Measurements from ENCODE around the gene ETF1. TPM values are rescaled to one million over a fixed set of nuclear protein-coding genes. Genes with fewer than 3 reads are reported as not detected.

Gene ETF1
- total RNA-seq, 1 donor, result 112 TPM

- no peak overlapping the region for H3K4me3 ChIP-seq (ENCODE audit: low read depth, low read length)
- TF ChIP-seq, protein P1, sequence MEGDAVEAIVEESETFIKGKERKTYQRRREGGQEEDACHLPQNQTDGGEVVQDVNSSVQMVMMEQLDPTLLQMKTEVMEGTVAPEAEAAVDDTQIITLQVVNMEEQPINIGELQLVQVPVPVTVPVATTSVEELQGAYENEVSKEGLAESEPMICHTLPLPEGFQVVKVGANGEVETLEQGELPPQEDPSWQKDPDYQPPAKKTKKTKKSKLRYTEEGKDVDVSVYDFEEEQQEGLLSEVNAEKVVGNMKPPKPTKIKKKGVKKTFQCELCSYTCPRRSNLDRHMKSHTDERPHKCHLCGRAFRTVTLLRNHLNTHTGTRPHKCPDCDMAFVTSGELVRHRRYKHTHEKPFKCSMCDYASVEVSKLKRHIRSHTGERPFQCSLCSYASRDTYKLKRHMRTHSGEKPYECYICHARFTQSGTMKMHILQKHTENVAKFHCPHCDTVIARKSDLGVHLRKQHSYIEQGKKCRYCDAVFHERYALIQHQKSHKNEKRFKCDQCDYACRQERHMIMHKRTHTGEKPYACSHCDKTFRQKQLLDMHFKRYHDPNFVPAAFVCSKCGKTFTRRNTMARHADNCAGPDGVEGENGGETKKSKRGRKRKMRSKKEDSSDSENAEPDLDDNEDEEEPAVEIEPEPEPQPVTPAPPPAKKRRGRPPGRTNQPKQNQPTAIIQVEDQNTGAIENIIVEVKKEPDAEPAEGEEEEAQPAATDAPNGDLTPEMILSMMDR (IDR thresholded peaks at IDR 0.05; ENCODE audit: insufficient read depth, low read length), result no peak
- no peak for DNase-seq (ENCODE audit: low read depth)
Measured at GRCh38 chr5:138469540-138470321, 73.3 kb downstream of the ETF1 start.

DNA sequence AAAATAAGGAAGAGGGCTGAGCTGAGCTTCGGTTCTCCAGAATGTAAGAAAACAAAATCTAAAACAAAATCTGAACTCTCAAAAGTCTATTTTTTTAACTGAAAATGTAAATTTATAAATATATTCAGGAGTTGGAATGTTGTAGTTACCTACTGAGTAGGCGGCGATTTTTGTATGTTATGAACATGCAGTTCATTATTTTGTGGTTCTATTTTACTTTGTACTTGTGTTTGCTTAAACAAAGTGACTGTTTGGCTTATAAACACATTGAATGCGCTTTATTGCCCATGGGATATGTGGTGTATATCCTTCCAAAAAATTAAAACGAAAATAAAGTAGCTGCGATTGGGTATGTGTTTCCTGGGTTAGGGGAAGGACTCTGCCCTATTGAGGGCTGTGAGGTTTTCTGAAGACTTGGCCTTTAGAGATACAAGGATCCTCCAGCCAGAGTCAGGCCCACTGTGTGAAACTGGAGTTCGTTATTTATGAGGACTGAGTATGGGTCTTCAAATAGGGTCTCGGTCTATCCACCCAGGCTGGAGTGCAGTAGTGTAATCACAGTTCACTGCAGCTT lies 74.0 kb downstream of the ETF1 start:
- H3K4me3 ChIP-seq (ENCODE audit: low read depth, low read length), result no peak overlapping the region
- peak; percentile 82 for DNase-seq (ENCODE audit: low read depth)
- TF ChIP-seq, protein P1 (IDR thresholded peaks at IDR 0.05; ENCODE audit: insufficient read depth, low read length), result no peak

- peak; percentile 74 for DNase-seq (ENCODE audit: low read depth)
Measured at GRCh38 chr5:138468133-138468965, 74.7 kb downstream of the ETF1 start.

GRCh38 chr5:138467711-138468132 lies 75.3 kb downstream of the ETF1 start:
- DNase-seq (ENCODE audit: low read depth), result peak; percentile 53
- H3K4me3 ChIP-seq (ENCODE audit: low read depth, low read length), result peak overlapping the region; percentile 84
- TF ChIP-seq, protein P1 (IDR thresholded peaks at IDR 0.05; ENCODE audit: insufficient read depth, low read length), result no peak

More at GRCh38 chr5:138468133-138468965, 74.7 kb downstream of the ETF1 start:
- H3K4me3 ChIP-seq (ENCODE audit: low read depth, low read length), result peak overlapping the region; percentile 84
- TF ChIP-seq, protein P1 (IDR thresholded peaks at IDR 0.05; ENCODE audit: insufficient read depth, low read length), result no peak

- peak overlapping the region; percentile 84 for H3K4me3 ChIP-seq (ENCODE audit: low read depth, low read length)
- peak; percentile 57 for DNase-seq (ENCODE audit: low read depth)
- TF ChIP-seq, protein P1 (IDR thresholded peaks at IDR 0.05; ENCODE audit: insufficient read depth, low read length), result no peak
Measured at GRCh38 chr5:138466900-138467710, 75.9 kb downstream of the ETF1 start.
